K562 (cell line): ENCODE measurements around the gene GPD1L. TPM values are rescaled to one million over a fixed set of nuclear protein-coding genes. Genes with fewer than 3 reads are reported as not detected.
A peak's percentile ranks its signal among the peaks of the same experiment; 100 is the strongest.

Experiments
- BDP1 ChIP-seq: IDR thresholded peaks from 3 replicates; pipeline ENCODE4 v1.6.1; 2011; ENCODE audit not compliant: insufficient read length, insufficient read depth
- CBX1 ChIP-seq: sonication (generic); IDR thresholded peaks from 2 replicates; pipeline ENCODE4 v1.6.1; 2016; ENCODE audit warnings: antibody characterized with exemption, low read depth, mild to moderate bottlenecking
- CCAR2 ChIP-seq: fragments of 200-400 bp; formaldehyde crosslinking; IDR thresholded peaks from 2 replicates; pipeline ENCODE4 v1.6.1; 2017; ENCODE audit warnings: mild to moderate bottlenecking, low read depth, low read length
- ETV5 ChIP-seq: sonication (generic); formaldehyde crosslinking; IDR thresholded peaks from 2 replicates; pipeline ENCODE4 v1.4.0; 2020; ENCODE audit warnings: low read depth, mild to moderate bottlenecking, missing genetic modification reagents
- EZH2 ChIP-seq: IDR thresholded peaks from 2 replicates; pipeline ENCODE4 v1.6.1; 2012; ENCODE audit warnings: low read depth, mild to moderate bottlenecking, inconsistent platforms, low read length, borderline replicate concordance
- FOXA3 ChIP-seq, 2 experiments: fragments of 450-650 bp in 1 of 2; sonication (generic) in 1 of 2; formaldehyde crosslinking; IDR thresholded peaks in 1 of 2; conservative IDR thresholded peaks in 1 of 2; 2 replicates each; pipeline versions ENCODE4 v1.4.0 to v1.8.0; 2020 to 2022; ENCODE audit warnings: mild to moderate bottlenecking in 2 of 2, missing genetic modification reagents in 1 of 2
- GATAD2B ChIP-seq: fragments of 450-650 bp; IDR thresholded peaks from 2 replicates; pipeline ENCODE4 v1.6.1; 2017; ENCODE audit warnings: mild to moderate bottlenecking, borderline replicate concordance
- HMG20A ChIP-seq: fragments of 450-650 bp; formaldehyde crosslinking; conservative IDR thresholded peaks from 2 replicates; pipeline ENCODE4 v1.4.0; 2020; ENCODE audit warnings: mild to moderate bottlenecking, mixed read lengths
- KLF13 ChIP-seq: fragments of 450-650 bp; IDR thresholded peaks from 2 replicates; pipeline ENCODE4 v1.6.1; 2016; ENCODE audit warnings: missing genetic modification characterization, low read depth, mild to moderate bottlenecking, missing compliant biosample characterization, moderate library complexity, borderline replicate concordance
- LEF1 ChIP-seq: fragments of 450-650 bp; IDR thresholded peaks from 2 replicates; pipeline ENCODE4 v1.6.1; 2016; ENCODE audit warnings: mild to moderate bottlenecking
- NR1H2 ChIP-seq: sonication (generic); formaldehyde crosslinking; IDR thresholded peaks from 2 replicates; pipeline ENCODE4 v1.4.0; 2020; ENCODE audit warnings: mild to moderate bottlenecking, missing genetic modification reagents
- NRF1 ChIP-seq, 2 experiments: fragments of 450-650 bp; IDR thresholded peaks in 1 of 2; conservative IDR thresholded peaks in 1 of 2; 2 replicates each; pipeline ENCODE4 v1.6.1; 2014; ENCODE audit warnings: mild to moderate bottlenecking in 2 of 2
- RBFOX2 ChIP-seq: fragments of 200-400 bp; formaldehyde crosslinking; IDR thresholded peaks from 2 replicates; pipeline ENCODE4 v1.6.1; 2017; ENCODE audit warnings: low read depth, mild to moderate bottlenecking, low read length, moderate library complexity
- SMARCC2 ChIP-seq: fragments of 450-650 bp; IDR thresholded peaks from 2 replicates; pipeline ENCODE4 v1.6.1; 2017; ENCODE audit warnings: antibody characterized with exemption, moderate library complexity, mild to moderate bottlenecking, low read depth
- U2AF2 ChIP-seq: fragments of 200-400 bp; formaldehyde crosslinking; optimal IDR thresholded peaks from 2 replicates; pipeline ENCODE3; 2017; ENCODE audit warnings: low read depth, mild to moderate bottlenecking, low read length
- YY1 ChIP-seq, 3 experiments: IDR thresholded peaks; 2 replicates each; pipeline ENCODE4 v1.6.1; 2011; ENCODE audit warnings: low read length in 2 of 3, mild to moderate bottlenecking in 2 of 3, moderate library complexity in 2 of 3, borderline replicate concordance in 1 of 3, control low read depth in 1 of 3, low read depth in 1 of 3; ENCODE audit not compliant: insufficient read depth in 3 of 3, insufficient replicate concordance in 2 of 3, control insufficient read depth in 1 of 3, insufficient read length in 1 of 3; ENCODE audit errors: extremely low read depth in 1 of 3
- ZBTB34 ChIP-seq: fragments of 250-450 bp; sonication (Bioruptor Pico); IDR thresholded peaks from 2 replicates; pipeline ENCODE4 v1.8.0; 2021; ENCODE audit warnings: mild to moderate bottlenecking, moderate library complexity
- ZBTB7A ChIP-seq: IDR thresholded peaks from 2 replicates; pipeline ENCODE4 v1.6.1; 2011; ENCODE audit warnings: low read depth, mild to moderate bottlenecking, low read length, moderate library complexity, borderline replicate concordance; ENCODE audit not compliant: control insufficient read depth
- ZNF165 ChIP-seq: fragments of 250-450 bp; sonication (Bioruptor Pico); IDR thresholded peaks from 2 replicates; pipeline ENCODE4 v1.4.0; 2020; ENCODE audit warnings: borderline replicate concordance
- ZNF224 ChIP-seq: sonication (generic); formaldehyde crosslinking; IDR thresholded peaks from 2 replicates; pipeline ENCODE4 v1.8.0; 2022; ENCODE audit warnings: mild to moderate bottlenecking, missing genetic modification reagents
- polyA plus RNA-seq, 8 experiments: library from polyadenylated mRNA; depleted of rRNA in 4 of 8; stranded (reverse) in 5 of 8; unstranded in 3 of 8; fragments of >200 nt; fragmentation: Nextera tagmentation in 2 of 8; fragmentation: Illumina TruSeq in 1 of 8; extraction: Ambion mirVana in 2 of 8; extraction: Trizol in 1 of 8; gene quantifications; 2 replicates each; pipeline versions ENCODE4 v1.2.1 to v1.2.3, GENCODE V29; 2011 to 2014; ENCODE audit warnings: inconsistent platforms in 1 of 8, missing spikeins in 1 of 8
- total RNA-seq, 7 experiments: library from RNA; depleted of rRNA in 6 of 7; stranded (reverse); fragments of >200 nt in 6 of 7; fragmentation: Illumina TruSeq in 2 of 7; extraction: Trizol in 2 of 7; gene quantifications; 2 replicates each; pipeline versions ENCODE4 v1.2.1 to v1.2.3, GENCODE V29; 2011 to 2021; ENCODE audit warnings: low replicate concordance in 1 of 7
- TF ChIP-seq, protein P1 (sequence below): fragments of 450-650 bp; IDR thresholded peaks from 2 replicates; pipeline ENCODE4 v1.6.1; 2017; ENCODE audit warnings: antibody characterized with exemption, mild to moderate bottlenecking

GPD1L gene
- total and polyA plus RNA-seq, 9 of the 15 experiments (the other 6 are each of a cell fraction or from before 2014, with no cell fraction given), result 1.6 to 17.3 (median 12.3) TPM

- TF ChIP-seq CBX1, result 0 out of 2 replicates have a peak, but pooled peaks have one; percentile 7
- TF ChIP-seq, protein P1, sequence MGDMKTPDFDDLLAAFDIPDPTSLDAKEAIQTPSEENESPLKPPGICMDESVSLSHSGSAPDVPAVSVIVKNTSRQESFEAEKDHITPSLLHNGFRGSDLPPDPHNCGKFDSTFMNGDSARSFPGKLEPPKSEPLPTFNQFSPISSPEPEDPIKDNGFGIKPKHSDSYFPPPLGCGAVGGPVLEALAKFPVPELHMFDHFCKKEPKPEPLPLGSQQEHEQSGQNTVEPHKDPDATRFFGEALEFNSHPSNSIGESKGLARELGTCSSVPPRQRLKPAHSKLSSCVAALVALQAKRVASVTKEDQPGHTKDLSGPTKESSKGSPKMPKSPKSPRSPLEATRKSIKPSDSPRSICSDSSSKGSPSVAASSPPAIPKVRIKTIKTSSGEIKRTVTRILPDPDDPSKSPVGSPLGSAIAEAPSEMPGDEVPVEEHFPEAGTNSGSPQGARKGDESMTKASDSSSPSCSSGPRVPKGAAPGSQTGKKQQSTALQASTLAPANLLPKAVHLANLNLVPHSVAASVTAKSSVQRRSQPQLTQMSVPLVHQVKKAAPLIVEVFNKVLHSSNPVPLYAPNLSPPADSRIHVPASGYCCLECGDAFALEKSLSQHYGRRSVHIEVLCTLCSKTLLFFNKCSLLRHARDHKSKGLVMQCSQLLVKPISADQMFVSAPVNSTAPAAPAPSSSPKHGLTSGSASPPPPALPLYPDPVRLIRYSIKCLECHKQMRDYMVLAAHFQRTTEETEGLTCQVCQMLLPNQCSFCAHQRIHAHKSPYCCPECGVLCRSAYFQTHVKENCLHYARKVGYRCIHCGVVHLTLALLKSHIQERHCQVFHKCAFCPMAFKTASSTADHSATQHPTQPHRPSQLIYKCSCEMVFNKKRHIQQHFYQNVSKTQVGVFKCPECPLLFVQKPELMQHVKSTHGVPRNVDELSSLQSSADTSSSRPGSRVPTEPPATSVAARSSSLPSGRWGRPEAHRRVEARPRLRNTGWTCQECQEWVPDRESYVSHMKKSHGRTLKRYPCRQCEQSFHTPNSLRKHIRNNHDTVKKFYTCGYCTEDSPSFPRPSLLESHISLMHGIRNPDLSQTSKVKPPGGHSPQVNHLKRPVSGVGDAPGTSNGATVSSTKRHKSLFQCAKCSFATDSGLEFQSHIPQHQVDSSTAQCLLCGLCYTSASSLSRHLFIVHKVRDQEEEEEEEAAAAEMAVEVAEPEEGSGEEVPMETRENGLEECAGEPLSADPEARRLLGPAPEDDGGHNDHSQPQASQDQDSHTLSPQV, result peak; percentile 62; the same call in 1 of the 2 replicates
- TF ChIP-seq LEF1, result no peak
- TF ChIP-seq RBFOX2, result peak; percentile 83
- peak in 2 of 3 experiments; percentile 54 to 77 for TF ChIP-seq YY1 (IDR thresholded peaks at IDR 0.05; ENCODE audit: borderline replicate concordance in 1 of 3, control insufficient read depth in 1 of 3, extremely low read depth in 1 of 3, insufficient read depth in 3 of 3, insufficient read length in 1 of 3, insufficient replicate concordance in 2 of 3, low read depth in 1 of 3, low read length in 2 of 3)
- 0 out of 2 replicates have a peak, but pooled peaks have one; percentile 13 for TF ChIP-seq KLF13 (tag)
- peak; percentile 89 for TF ChIP-seq ZBTB7A
- TF ChIP-seq EZH2, result no peak
- TF ChIP-seq SMARCC2, result no peak
- peak; percentile 93 to 94 for TF ChIP-seq NRF1 (conservative IDR thresholded peaks at IDR 0.05 in 1 of 2, IDR thresholded peaks at IDR 0.05 in 1 of 2)
- TF ChIP-seq ZBTB34 (CRISPR knock-in tag), result no peak
- 0 out of 2 replicates have a peak, but pooled peaks have one; percentile 22 for TF ChIP-seq ZNF165 (CRISPR knock-in tag)
- no peak for TF ChIP-seq BDP1
- no peak for TF ChIP-seq HMG20A
- no peak for TF ChIP-seq NR1H2 (CRISPR knock-in tag)
- no peak for TF ChIP-seq ZNF224 (CRISPR knock-in tag)
- TF ChIP-seq U2AF2, result no peak
- no peak for TF ChIP-seq ETV5 (CRISPR knock-in tag)
- TF ChIP-seq CCAR2, result no peak
- TF ChIP-seq GATAD2B, result no peak; the same call in 1 of the 2 replicates
- TF ChIP-seq FOXA3 (CRISPR knock-in tag; conservative IDR thresholded peaks at IDR 0.05 in 1 of 2, IDR thresholded peaks at IDR 0.05 in 1 of 2), result no peak
Observed at GRCh38 chr3:32106132-32106928, at the start of gene GPD1L (continued).
